PC-3 (cell line): ENCODE measurements around the gene BATF3. TPM values are rescaled to one million over a fixed set of nuclear protein-coding genes. Genes with fewer than 3 reads are reported as not detected.
A peak's percentile ranks its signal among the peaks of the same experiment; 100 is the strongest.

Experiments
- ATAC-seq: fragments of 200-7000 bp; cut with Tn5 transposase; 2 replicates; pipeline ENCODE4 v1.9.1; 2020; ENCODE audit warnings: mild to moderate bottlenecking, moderate library complexity
- BruUV-seq: library from RNA; stranded (reverse); fragments of 400-500 nt; replicated peaks from 2 replicates; lab custom pipeline; 2021; lab: Mats Ljungman, UMichigan
- CTCF ChIA-PET: fragments of 300-600 bp; sonication (Branson Sonifier 250); formaldehyde crosslinking; loops from one replicate; lab custom pipeline; 2022; ENCODE audit warnings: antibody characterized with exemption; lab: Charles Lee
- POLR2A ChIA-PET: fragments of 300-600 bp; sonication (Branson Sonifier 250); formaldehyde crosslinking; loops from one replicate; lab custom pipeline; 2022; ENCODE audit warnings: antibody characterized with exemption; ENCODE audit not compliant: unreplicated experiment; lab: Charles Lee
- DNase-seq: peaks from one replicate; pipeline ENCODE4 v3.0.0-alpha.2; 2015
- H2AFZ ChIP-seq: fragments of 300-600 bp; sonication (generic); 2 replicates; pipeline ENCODE4 v1.6.0; 2016; ENCODE audit warnings: antibody characterized with exemption, low read length
- H3F3A ChIP-seq: fragments of 300-600 bp; sonication (generic); one replicate; pipeline ENCODE4 v1.6.0; 2017; ENCODE audit warnings: antibody characterized with exemption, low read length, control low read depth, mild to moderate bottlenecking; ENCODE audit not compliant: unreplicated experiment
- H3K27ac ChIP-seq: fragments of 300-600 bp; sonication (generic); 2 replicates; pipeline ENCODE4 v1.5.1; 2016; ENCODE audit warnings: mild to moderate bottlenecking, low read length
- H3K27me3 ChIP-seq: fragments of 300-600 bp; sonication (generic); 2 replicates; pipeline ENCODE4 v1.6.1; 2016; ENCODE audit warnings: low read length, mixed read lengths
- H3K36me3 ChIP-seq: fragments of 300-600 bp; sonication (generic); 2 replicates; pipeline ENCODE4 v1.6.1; 2016; ENCODE audit warnings: low read depth, mixed run types, low read length, mixed read lengths
- H3K4me1 ChIP-seq: fragments of 300-600 bp; sonication (generic); 2 replicates; pipeline ENCODE4 v1.5.1; 2016; ENCODE audit warnings: low read length; ENCODE audit not compliant: insufficient read depth
- H3K4me2 ChIP-seq: fragments of 300-600 bp; sonication (generic); 2 replicates; pipeline ENCODE4 v1.6.0; 2016; ENCODE audit warnings: low read length
- H3K4me3 ChIP-seq: fragments of 300-600 bp; sonication (generic); 2 replicates; pipeline ENCODE4 v1.5.1; 2016; ENCODE audit warnings: mild to moderate bottlenecking, low read length, mixed read lengths
- H3K79me2 ChIP-seq: fragments of 300-600 bp; sonication (generic); 2 replicates; pipeline ENCODE4 v1.6.1; 2017; ENCODE audit warnings: low read length, mixed read lengths
- H3K9ac ChIP-seq: fragments of 300-600 bp; sonication (generic); 2 replicates; pipeline ENCODE4 v1.6.0; 2016; ENCODE audit warnings: mild to moderate bottlenecking, low read length
- H3K9me2 ChIP-seq: fragments of 300-600 bp; sonication (generic); replicated peaks from 2 replicates; pipeline ENCODE4 v1.6.1; 2016; ENCODE audit warnings: mixed run types, low read length, mixed read lengths
- H3K9me3 ChIP-seq: fragments of 300-600 bp; sonication (generic); 2 replicates; pipeline ENCODE4 v1.6.1; 2016; ENCODE audit warnings: low read length, mixed read lengths
- H4K20me1 ChIP-seq: fragments of 300-600 bp; sonication (generic); 2 replicates; pipeline ENCODE4 v1.6.1; 2016; ENCODE audit warnings: low read length, mixed read lengths
- EZH2 ChIP-seq: fragments of 300-600 bp; sonication (generic); IDR thresholded peaks from one replicate; pipeline ENCODE4 v1.6.1; 2017; ENCODE audit warnings: antibody characterized with exemption, mild to moderate bottlenecking, low read length; ENCODE audit not compliant: unreplicated experiment
- EZH2phosphoT487 ChIP-seq: fragments of 300-600 bp; sonication (generic); IDR thresholded peaks from 2 replicates; pipeline ENCODE4 v1.6.1; 2018; ENCODE audit warnings: mild to moderate bottlenecking, antibody characterized with exemption, low read length, borderline replicate concordance
- intact Hi-C: fragments of 100-400 bp; cut with micrococcal nuclease; formaldehyde crosslinking; loops from 2 replicates; pipeline ENCODE4 v1.9.0; 2023
- total RNA-seq: library from RNA; depleted of rRNA; stranded (reverse); fragments of >200 nt; gene quantifications from 2 replicates; pipeline ENCODE4 v1.2.3, GENCODE V29; 2014
- TF ChIP-seq, protein P1 (sequence below): fragments of 300-600 bp; sonication (generic); conservative IDR thresholded peaks from 2 replicates; pipeline ENCODE4 v1.5.1; 2017; ENCODE audit warnings: antibody characterized with exemption, low read depth, mild to moderate bottlenecking, low read length

Gene BATF3
- total RNA-seq, 1 experiment from 2014 or later: 4.3 TPM

GRCh38 chr1:212692774-212693644, 6.6 kb downstream of the BATF3 start:
- intact Hi-C loops: no loop called here
- Histone ChIP-seq H3K79me2 (no peaks in the 10 kb centered on the region), H3K27me3 (peaks cover 43% of the 10 kb centered on the region), H3K9ac (no peak overlapping the region), H4K20me1 (no peaks in the 10 kb centered on the region), H3K27ac (no peak overlapping the region), H3K9me3 (no peaks in the 10 kb centered on the region), H3K4me3 (no peak overlapping the region), H3K4me2 (0 out of 2 replicates have a peak overlapping the region, but pooled peaks have one; percentile 11), H3K9me2 (no peaks in the 10 kb centered on the region), H3F3A (no peaks in the 10 kb centered on the region), H3K36me3 (no peaks in the 10 kb centered on the region), H2AFZ (no peak overlapping the region), H3K4me1 (peaks cover 4% of the 10 kb centered on the region; the same call in 1 of the 2 replicates)
- CTCF ChIA-PET: interaction anchor here (0.6 kb wide), 1 partner anchor 28 kb away, joined by 3 read pairs; no protein-coding TSS in a partner anchor
- DNase-seq (peak; percentile 91), ATAC-seq (peak; percentile 87)
- POLR2A ChIA-PET: no interaction called here
- no TSS peak for BruUV-seq
- TF ChIP-seq, protein P1, sequence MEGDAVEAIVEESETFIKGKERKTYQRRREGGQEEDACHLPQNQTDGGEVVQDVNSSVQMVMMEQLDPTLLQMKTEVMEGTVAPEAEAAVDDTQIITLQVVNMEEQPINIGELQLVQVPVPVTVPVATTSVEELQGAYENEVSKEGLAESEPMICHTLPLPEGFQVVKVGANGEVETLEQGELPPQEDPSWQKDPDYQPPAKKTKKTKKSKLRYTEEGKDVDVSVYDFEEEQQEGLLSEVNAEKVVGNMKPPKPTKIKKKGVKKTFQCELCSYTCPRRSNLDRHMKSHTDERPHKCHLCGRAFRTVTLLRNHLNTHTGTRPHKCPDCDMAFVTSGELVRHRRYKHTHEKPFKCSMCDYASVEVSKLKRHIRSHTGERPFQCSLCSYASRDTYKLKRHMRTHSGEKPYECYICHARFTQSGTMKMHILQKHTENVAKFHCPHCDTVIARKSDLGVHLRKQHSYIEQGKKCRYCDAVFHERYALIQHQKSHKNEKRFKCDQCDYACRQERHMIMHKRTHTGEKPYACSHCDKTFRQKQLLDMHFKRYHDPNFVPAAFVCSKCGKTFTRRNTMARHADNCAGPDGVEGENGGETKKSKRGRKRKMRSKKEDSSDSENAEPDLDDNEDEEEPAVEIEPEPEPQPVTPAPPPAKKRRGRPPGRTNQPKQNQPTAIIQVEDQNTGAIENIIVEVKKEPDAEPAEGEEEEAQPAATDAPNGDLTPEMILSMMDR: no peak
- TF ChIP-seq EZH2phosphoT487 (no peak), EZH2 (no peak)

GRCh38 chr1:212691561-212692071, 8.0 kb downstream of the BATF3 start:
- no TSS peak for BruUV-seq
- Histone ChIP-seq H3K27ac (no peak overlapping the region), H3K9me3 (no peaks in the 10 kb centered on the region), H4K20me1 (no peaks in the 10 kb centered on the region), H3F3A (no peaks in the 10 kb centered on the region), H3K36me3 (no peaks in the 10 kb centered on the region), H2AFZ (no peak overlapping the region), H3K27me3 (peaks cover 29% of the 10 kb centered on the region), H3K4me1 (peaks cover 4% of the 10 kb centered on the region; the same call in 1 of the 2 replicates), H3K9me2 (no peaks in the 10 kb centered on the region), H3K9ac (no peak overlapping the region), H3K4me3 (no peak overlapping the region), H3K79me2 (no peaks in the 10 kb centered on the region), H3K4me2 (no peak overlapping the region)
- TF ChIP-seq, protein P1: no peak
- no peak for TF ChIP-seq EZH2
- no peak for TF ChIP-seq EZH2phosphoT487
- POLR2A ChIA-PET: no interaction called here
- intact Hi-C loops: no loop called here
- DNase-seq: no peak
- ATAC-seq: no peak
- CTCF ChIA-PET: no interaction called here
